ENCODE data around the gene KLC1.

GRCh38 chr14:103680491-103681231 lies 51.6 kb downstream of the KLC1 start:
- no peak for TF ChIP-seq CTCF (IDR thresholded peaks at IDR 0.05)
- TF ChIP-seq EP300 (IDR thresholded peaks at IDR 0.05): no peak
- TF ChIP-seq POLR2A (IDR thresholded peaks at IDR 0.05): no peak
- no peak for TF ChIP-seq POLR2AphosphoS5 (IDR thresholded peaks at IDR 0.05)
